Measurements from ENCODE around the gene WNT1. TPM values are rescaled to one million over a fixed set of nuclear protein-coding genes. Genes with fewer than 3 reads are reported as not detected.

Gene WNT1
- total and polyA plus RNA-seq, 9 of the 15 experiments (the other 6 are each of a cell fraction or from before 2014, with no cell fraction given), result not detected

DNA sequence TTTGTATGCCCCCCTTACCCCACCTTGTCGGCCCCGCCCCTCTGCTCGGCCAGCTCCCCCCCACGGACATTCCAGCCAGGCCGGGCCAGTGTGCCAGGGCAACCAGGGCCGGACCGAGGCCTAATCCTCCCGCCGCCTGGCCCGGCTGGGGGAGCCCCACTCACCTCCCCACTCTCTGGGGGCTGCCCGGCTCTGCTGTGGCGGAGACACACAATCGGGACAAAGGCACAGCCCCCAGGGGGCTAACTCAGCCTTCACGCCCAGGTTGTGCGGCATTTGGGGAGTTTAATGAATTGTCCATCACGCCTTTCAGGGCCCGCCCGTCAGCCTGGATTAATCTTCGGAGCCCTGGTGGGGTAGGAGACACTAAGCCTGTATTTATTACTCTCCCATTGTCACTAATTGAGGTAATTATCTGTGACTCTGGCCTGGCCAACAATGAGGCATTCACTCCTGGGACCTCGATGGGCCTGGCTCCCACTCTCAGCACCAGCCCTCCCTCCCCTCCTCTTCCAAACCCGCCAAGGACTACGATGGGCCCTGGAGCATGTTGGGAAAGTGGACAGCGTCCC is 8.7 kb downstream of the WNT1 start (continued):
- TF ChIP-seq TGIF2 (CRISPR knock-in tag; IDR thresholded peaks at IDR 0.05), result no peak
- no peak for TF ChIP-seq FOXA3 (CRISPR knock-in tag; conservative IDR thresholded peaks at IDR 0.05 in 1 of 2, IDR thresholded peaks at IDR 0.05 in 1 of 2)
- TF ChIP-seq ZNF695 (CRISPR knock-in tag; IDR thresholded peaks at IDR 0.05), result no peak
- TF ChIP-seq, protein P1, sequence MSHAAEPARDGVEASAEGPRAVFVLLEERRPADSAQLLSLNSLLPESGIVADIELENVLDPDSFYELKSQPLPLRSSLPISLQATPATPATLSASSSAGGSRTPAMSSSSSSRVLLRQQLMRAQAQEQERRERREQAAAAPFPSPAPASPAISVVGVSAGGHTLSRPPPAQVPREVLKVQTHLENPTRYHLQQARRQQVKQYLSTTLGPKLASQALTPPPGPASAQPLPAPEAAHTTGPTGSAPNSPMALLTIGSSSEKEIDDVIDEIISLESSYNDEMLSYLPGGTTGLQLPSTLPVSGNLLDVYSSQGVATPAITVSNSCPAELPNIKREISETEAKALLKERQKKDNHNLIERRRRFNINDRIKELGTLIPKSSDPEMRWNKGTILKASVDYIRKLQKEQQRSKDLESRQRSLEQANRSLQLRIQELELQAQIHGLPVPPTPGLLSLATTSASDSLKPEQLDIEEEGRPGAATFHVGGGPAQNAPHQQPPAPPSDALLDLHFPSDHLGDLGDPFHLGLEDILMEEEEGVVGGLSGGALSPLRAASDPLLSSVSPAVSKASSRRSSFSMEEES (CRISPR knock-in tag; IDR thresholded peaks at IDR 0.05), result no peak
- TF ChIP-seq ZNF23 (CRISPR knock-in tag; IDR thresholded peaks at IDR 0.05), result no peak
- TF ChIP-seq ZNF197 (CRISPR knock-in tag; IDR thresholded peaks at IDR 0.05; ENCODE audit: low read depth), result no peak
- TF ChIP-seq, protein P2, sequence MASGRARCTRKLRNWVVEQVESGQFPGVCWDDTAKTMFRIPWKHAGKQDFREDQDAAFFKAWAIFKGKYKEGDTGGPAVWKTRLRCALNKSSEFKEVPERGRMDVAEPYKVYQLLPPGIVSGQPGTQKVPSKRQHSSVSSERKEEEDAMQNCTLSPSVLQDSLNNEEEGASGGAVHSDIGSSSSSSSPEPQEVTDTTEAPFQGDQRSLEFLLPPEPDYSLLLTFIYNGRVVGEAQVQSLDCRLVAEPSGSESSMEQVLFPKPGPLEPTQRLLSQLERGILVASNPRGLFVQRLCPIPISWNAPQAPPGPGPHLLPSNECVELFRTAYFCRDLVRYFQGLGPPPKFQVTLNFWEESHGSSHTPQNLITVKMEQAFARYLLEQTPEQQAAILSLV (tag; IDR thresholded peaks at IDR 0.05), result no peak
- no peak for TF ChIP-seq POLR2AphosphoS5 (IDR thresholded peaks at IDR 0.05; ENCODE audit: control insufficient read depth, insufficient read depth, low read depth, low read length)
- TF ChIP-seq, protein P3, sequence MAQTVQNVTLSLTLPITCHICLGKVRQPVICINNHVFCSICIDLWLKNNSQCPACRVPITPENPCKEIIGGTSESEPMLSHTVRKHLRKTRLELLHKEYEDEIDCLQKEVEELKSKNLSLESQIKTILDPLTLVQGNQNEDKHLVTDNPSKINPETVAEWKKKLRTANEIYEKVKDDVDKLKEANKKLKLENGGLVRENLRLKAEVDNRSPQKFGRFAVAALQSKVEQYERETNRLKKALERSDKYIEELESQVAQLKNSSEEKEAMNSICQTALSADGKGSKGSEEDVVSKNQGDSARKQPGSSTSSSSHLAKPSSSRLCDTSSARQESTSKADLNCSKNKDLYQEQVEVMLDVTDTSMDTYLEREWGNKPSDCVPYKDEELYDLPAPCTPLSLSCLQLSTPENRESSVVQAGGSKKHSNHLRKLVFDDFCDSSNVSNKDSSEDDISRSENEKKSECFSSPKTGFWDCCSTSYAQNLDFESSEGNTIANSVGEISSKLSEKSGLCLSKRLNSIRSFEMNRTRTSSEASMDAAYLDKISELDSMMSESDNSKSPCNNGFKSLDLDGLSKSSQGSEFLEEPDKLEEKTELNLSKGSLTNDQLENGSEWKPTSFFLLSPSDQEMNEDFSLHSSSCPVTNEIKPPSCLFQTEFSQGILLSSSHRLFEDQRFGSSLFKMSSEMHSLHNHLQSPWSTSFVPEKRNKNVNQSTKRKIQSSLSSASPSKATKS (CRISPR knock-in tag; IDR thresholded peaks at IDR 0.05), result no peak

All from K562 (cell line).